ENCODE results near the gene PEX3. TPM values are rescaled to one million over a fixed set of nuclear protein-coding genes. Genes with fewer than 3 reads are reported as not detected.

The PEX3 gene
- total and polyA plus RNA-seq, 9 donors: 12.0 to 29.3 (median 18.1) TPM

DNA sequence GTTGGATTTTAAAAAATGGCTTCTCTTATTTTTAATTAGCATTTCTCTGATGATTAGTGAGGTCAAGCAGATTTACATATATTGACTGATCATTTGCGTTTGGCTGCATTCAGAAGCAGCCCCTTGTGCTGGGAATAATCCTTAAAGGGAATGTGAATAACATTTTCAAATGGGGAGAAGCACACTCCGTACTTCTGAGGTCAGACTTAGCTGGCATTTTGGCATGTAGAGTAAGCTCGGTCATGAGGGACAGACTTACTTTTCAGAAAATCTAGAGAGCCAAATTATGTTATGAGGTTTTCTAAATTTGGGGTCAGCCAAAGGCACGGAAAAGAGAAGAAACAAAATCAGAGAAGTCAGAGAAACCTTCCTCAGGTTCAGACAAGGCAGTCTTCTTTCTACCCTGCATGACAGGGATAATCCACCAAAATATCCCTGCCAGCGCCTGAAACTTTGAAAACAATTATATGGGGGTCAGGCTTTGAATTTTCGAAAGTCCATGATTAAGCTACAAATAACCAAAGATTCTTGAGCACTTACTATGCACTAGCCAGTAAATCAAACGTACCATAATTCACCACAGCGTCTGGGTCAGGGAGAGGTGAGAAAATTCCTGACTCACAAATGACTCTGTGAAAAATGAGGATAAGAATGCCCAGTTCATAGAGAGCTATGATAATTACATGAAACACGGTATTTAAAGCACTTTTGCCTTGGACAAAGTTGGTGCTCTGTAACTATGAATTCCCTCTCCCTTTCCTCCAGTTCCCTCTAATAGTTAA, 45.0 kb upstream of the PEX3 start:
- Histone ChIP-seq H3K36me3 (no peaks in the 10 kb centered on the region), H3K27me3 (no peaks in the 10 kb centered on the region), H3K4me1 (ENCODE audit: insufficient read depth) (no peaks in the 10 kb centered on the region), H3K27ac (no peak overlapping the region), H3K9me3 (no peaks in the 10 kb centered on the region), H3K4me3 (no peak overlapping the region)
- 37 to 46% (median 45%) methylated on average over 9 of the region's 9 CpGs for WGBS, 3 donors
- intact Hi-C loops (cut with DNase I): no loop called here
- no peak for DNase-seq
- TF ChIP-seq, protein P1, sequence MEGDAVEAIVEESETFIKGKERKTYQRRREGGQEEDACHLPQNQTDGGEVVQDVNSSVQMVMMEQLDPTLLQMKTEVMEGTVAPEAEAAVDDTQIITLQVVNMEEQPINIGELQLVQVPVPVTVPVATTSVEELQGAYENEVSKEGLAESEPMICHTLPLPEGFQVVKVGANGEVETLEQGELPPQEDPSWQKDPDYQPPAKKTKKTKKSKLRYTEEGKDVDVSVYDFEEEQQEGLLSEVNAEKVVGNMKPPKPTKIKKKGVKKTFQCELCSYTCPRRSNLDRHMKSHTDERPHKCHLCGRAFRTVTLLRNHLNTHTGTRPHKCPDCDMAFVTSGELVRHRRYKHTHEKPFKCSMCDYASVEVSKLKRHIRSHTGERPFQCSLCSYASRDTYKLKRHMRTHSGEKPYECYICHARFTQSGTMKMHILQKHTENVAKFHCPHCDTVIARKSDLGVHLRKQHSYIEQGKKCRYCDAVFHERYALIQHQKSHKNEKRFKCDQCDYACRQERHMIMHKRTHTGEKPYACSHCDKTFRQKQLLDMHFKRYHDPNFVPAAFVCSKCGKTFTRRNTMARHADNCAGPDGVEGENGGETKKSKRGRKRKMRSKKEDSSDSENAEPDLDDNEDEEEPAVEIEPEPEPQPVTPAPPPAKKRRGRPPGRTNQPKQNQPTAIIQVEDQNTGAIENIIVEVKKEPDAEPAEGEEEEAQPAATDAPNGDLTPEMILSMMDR (IDR thresholded peaks at IDR 0.05): no peak
- TF ChIP-seq EP300 (IDR thresholded peaks at IDR 0.05) (no peak), POLR2A (IDR thresholded peaks at IDR 0.05) (no peak)

DNA sequence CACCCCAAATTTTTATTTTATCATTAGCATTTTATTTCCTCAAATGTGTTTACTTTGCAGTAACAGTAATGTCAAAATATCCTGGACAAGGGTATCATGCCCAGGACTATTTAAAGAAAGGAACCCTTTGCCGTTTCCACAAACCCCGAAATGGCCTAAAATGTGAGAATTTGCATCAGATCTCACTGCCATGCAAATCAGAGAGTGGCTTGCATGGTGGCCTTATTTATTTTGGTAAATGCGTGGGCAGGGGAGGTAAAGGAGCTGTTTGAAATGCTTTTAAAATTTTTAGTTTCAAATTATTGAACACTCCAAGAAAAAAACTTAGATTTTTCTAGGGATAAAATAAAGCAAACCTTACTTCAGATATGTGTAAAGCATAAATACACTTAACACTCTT, 43.9 kb upstream of the PEX3 start:
- Histone ChIP-seq H3K9me3 (no peaks in the 10 kb centered on the region), H3K4me3 (no peak overlapping the region), H3K36me3 (no peaks in the 10 kb centered on the region), H3K27me3 (no peaks in the 10 kb centered on the region), H3K27ac (no peak overlapping the region), H3K4me1 (ENCODE audit: insufficient read depth) (no peaks in the 10 kb centered on the region)
- 51 to 73% (median 64%) methylated on average over 3 of the region's 3 CpGs for WGBS, 3 donors
- no peak for DNase-seq
- intact Hi-C loops (cut with DNase I): no loop called here
- no peak for TF ChIP-seq EP300 (IDR thresholded peaks at IDR 0.05)
- TF ChIP-seq, protein P1 (IDR thresholded peaks at IDR 0.05): no peak
- no peak for TF ChIP-seq POLR2A (IDR thresholded peaks at IDR 0.05)

DNA sequence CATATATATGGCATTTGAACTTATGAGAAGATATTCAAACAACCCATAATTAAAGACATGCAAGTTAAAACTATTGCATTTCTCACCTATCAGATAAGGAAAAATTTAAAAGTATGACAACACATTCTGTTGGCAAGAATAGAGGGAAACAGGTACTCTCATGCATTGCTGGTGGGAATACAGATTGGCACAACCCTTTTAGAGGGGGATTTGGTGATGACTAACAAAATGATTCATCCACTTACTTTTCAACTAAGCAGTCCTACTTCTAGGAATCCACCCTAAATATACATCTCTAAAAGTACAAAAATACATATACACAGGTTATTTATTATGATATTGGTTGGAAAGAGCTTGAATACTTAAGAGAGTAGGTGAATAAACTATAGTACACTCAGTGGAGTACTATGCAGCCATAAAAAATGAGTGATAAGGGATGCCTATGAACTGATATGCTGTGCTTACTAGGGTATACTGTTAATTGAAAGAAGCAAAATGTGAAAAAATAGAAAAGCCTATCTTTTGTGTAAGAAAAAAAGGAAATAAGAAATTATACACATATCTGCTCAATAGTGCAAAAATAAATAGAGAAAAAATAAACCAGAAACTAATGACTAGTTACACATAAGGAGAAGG, 42.3 kb upstream of the PEX3 start:
- Histone ChIP-seq H3K4me1 (ENCODE audit: insufficient read depth) (no peaks in the 10 kb centered on the region), H3K27ac (no peak overlapping the region), H3K4me3 (no peak overlapping the region), H3K27me3 (no peaks in the 10 kb centered on the region), H3K9me3 (no peaks in the 10 kb centered on the region), H3K36me3 (no peaks in the 10 kb centered on the region)
- TF ChIP-seq, protein P1 (IDR thresholded peaks at IDR 0.05): no peak
- TF ChIP-seq POLR2A (IDR thresholded peaks at IDR 0.05) (no peak), EP300 (IDR thresholded peaks at IDR 0.05) (no peak)
- intact Hi-C loops (cut with DNase I): no loop called here
- no peak for DNase-seq

DNA sequence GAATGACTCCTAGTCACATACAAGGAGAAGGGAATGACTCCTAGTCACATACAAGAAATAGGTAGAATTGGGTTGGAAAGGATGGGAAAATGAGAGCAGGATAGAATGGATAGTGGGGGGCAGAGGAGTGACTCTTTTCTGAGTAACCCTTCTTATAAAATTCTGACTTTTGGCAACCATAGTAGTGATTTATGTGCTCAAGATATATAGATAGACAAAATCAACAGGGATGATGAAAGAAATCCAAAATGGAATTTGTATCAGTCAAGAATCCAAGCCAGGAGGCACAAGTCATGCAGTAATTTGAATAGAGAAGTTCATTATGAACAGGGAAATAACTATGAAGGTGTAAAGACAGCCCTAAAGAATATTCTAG, 41.8 kb upstream of the PEX3 start:
- H3K4me3 ChIP-seq: no peak overlapping the region
- no peak overlapping the region for H3K27ac ChIP-seq
- TF ChIP-seq POLR2A (IDR thresholded peaks at IDR 0.05) (no peak), EP300 (IDR thresholded peaks at IDR 0.05) (no peak)
- TF ChIP-seq, protein P1 (IDR thresholded peaks at IDR 0.05): no peak
- no peaks in the 10 kb centered on the region for H3K36me3 ChIP-seq
- H3K27me3 ChIP-seq: no peaks in the 10 kb centered on the region
- H3K9me3 ChIP-seq: no peaks in the 10 kb centered on the region
- H3K4me1 ChIP-seq (ENCODE audit: insufficient read depth): no peaks in the 10 kb centered on the region
- DNase-seq: no peak
- intact Hi-C loops (cut with DNase I): no loop called here

Data from ovary (tissue), 9 donors.